Measurements from ENCODE around the gene ZNF536.
"Not testable (repeated sequence)": the region's sequence is repeated elsewhere in the genome, so short reads cannot be mapped to it uniquely, and the experiment has no call there.

ZNF536 gene

GRCh38 chr19:30448386-30449077, 76.3 kb downstream of the ZNF536 start:
- DNase-seq: no peak

GRCh38 chr19:30449078-30449590, 77.0 kb downstream of the ZNF536 start:
- no peak for DNase-seq

- no peak for DNase-seq
Measured at GRCh38 chr19:30449673-30450072, 77.5 kb downstream of the ZNF536 start.

GRCh38 chr19:30450100-30450499, 77.9 kb downstream of the ZNF536 start:
- DNase-seq: no peak

GRCh38 chr19:30450835-30451321, 78.7 kb downstream of the ZNF536 start:
- DNase-seq: no peak

GRCh38 chr19:30452931-30453330, 80.7 kb downstream of the ZNF536 start:
- DNase-seq: no peak

GRCh38 chr19:30453743-30454142, 81.6 kb downstream of the ZNF536 start:
- DNase-seq: no peak

- DNase-seq: no peak
Measured at GRCh38 chr19:30455881-30456280, 83.7 kb downstream of the ZNF536 start.

- no peak for DNase-seq
Measured at GRCh38 chr19:30457484-30457883, 85.3 kb downstream of the ZNF536 start.

GRCh38 chr19:30459859-30460258, 87.7 kb downstream of the ZNF536 start:
- DNase-seq: no peak

GRCh38 chr19:30464162-30464561, 92.0 kb downstream of the ZNF536 start:
- no peak for DNase-seq

GRCh38 chr19:30466598-30466997, 94.4 kb downstream of the ZNF536 start:
- not testable (repeated sequence) for DNase-seq

GRCh38 chr19:30467239-30467638, 95.1 kb downstream of the ZNF536 start:
- DNase-seq: no peak

- DNase-seq: no peak
Measured at GRCh38 chr19:30469774-30470173, 97.6 kb downstream of the ZNF536 start.

- no peak for DNase-seq
Measured at GRCh38 chr19:30471441-30471840, 99.3 kb downstream of the ZNF536 start.

GRCh38 chr19:30473334-30473867, 101.2 kb downstream of the ZNF536 start:
- no peak for DNase-seq

- DNase-seq: no peak
Measured at GRCh38 chr19:30476997-30477396, 104.8 kb downstream of the ZNF536 start.

GRCh38 chr19:30479231-30479630, 107.0 kb downstream of the ZNF536 start:
- DNase-seq: no peak

GRCh38 chr19:30480097-30480496, 107.9 kb downstream of the ZNF536 start:
- no peak for DNase-seq

- no peak for DNase-seq
Measured at GRCh38 chr19:30481063-30481462, 108.9 kb downstream of the ZNF536 start.

- no peak for DNase-seq
Measured at GRCh38 chr19:30481823-30482222, 109.6 kb downstream of the ZNF536 start.

- no peak for DNase-seq
Measured at GRCh38 chr19:30482956-30483355, 110.8 kb downstream of the ZNF536 start.

- DNase-seq: not testable (repeated sequence)
Measured at GRCh38 chr19:30486250-30486649, 114.1 kb downstream of the ZNF536 start.

GRCh38 chr19:30487178-30487577, 115.0 kb downstream of the ZNF536 start:
- no peak for DNase-seq

GRCh38 chr19:30488191-30488590, 116.0 kb downstream of the ZNF536 start:
- no peak for DNase-seq

Data from activated CD8-positive, alpha-beta memory T cell treated with anti-CD3 and anti-CD28 coated beads, Interleukin-2, amount 50 U/mL, for 48 hours (primary cell).